CD14-positive monocyte (primary cell): Measurements from ENCODE around the gene TBC1D12. TPM values are rescaled to one million over a fixed set of nuclear protein-coding genes. Genes with fewer than 3 reads are reported as not detected.

Source experiments
- DNase-seq, 3 donors: peaks; one replicate each; pipeline ENCODE4 v3.0.0-alpha.2; 2011 to 2022
- H2AFZ ChIP-seq: 2 replicates; pipeline ENCODE4 v1.6.0; 2012; ENCODE audit warnings: mild to moderate bottlenecking, low read depth, low read length, inconsistent platforms; ENCODE audit not compliant: insufficient read depth, poor library complexity, severe bottlenecking
- H3K27ac ChIP-seq, 2 donors: 1 replicate in 1 of 2; 2 replicates in 1 of 2; pipeline ENCODE4 v1.5.1; 2012 to 2013; ENCODE audit warnings: low read length in 2 of 2, control low read depth in 1 of 2, inconsistent platforms in 1 of 2, low read depth in 1 of 2, mild to moderate bottlenecking in 1 of 2
- H3K27me3 ChIP-seq, 2 donors: one replicate each; pipeline versions ENCODE4 v1.6.0 to v1.6.1; 2011 to 2013; ENCODE audit warnings: low read length in 2 of 2; ENCODE audit not compliant: control insufficient read depth in 2 of 2, insufficient read depth in 2 of 2
- H3K36me3 ChIP-seq, 2 donors: replicated peaks in 1 of 2; 1 replicate in 1 of 2; 2 replicates in 1 of 2; pipeline versions ENCODE4 v1.5.1 to v1.6.1; 2012 to 2013; ENCODE audit warnings: low read length in 2 of 2, control low read depth in 1 of 2, inconsistent platforms in 1 of 2, mild to moderate bottlenecking in 1 of 2; ENCODE audit not compliant: insufficient read depth in 2 of 2, control insufficient read depth in 1 of 2
- H3K4me1 ChIP-seq, 2 donors: 1 replicate in 1 of 2; 2 replicates in 1 of 2; pipeline versions ENCODE4 v1.5.1 to v1.6.1; 2012 to 2013; ENCODE audit warnings: low read length in 2 of 2, control low read depth in 1 of 2, inconsistent platforms in 1 of 2, mild to moderate bottlenecking in 1 of 2, moderate library complexity in 1 of 2; ENCODE audit not compliant: insufficient read depth in 2 of 2, control insufficient read depth in 1 of 2
- H3K4me2 ChIP-seq: replicated peaks from 2 replicates; pipeline ENCODE3; 2012; ENCODE audit warnings: low read length, moderate library complexity, mild to moderate bottlenecking; ENCODE audit not compliant: poor library complexity, severe bottlenecking; ENCODE audit errors: extremely low read depth
- H3K4me3 ChIP-seq, 3 experiments: fragments of 200-600 bp in 1 of 3; sonication (generic) in 1 of 3; replicated peaks in 1 of 3; 1 replicate in 2 of 3; 2 replicates in 1 of 3; pipeline ENCODE4 v1.5.1; 2011 to 2013; ENCODE audit warnings: low read length in 3 of 3, mild to moderate bottlenecking in 3 of 3, control low read depth in 2 of 3, low read depth in 2 of 3, inconsistent platforms in 1 of 3, moderate library complexity in 1 of 3
- H3K79me2 ChIP-seq: 2 replicates; pipeline ENCODE4 v1.6.0; 2012; ENCODE audit warnings: mild to moderate bottlenecking, control low read depth, inconsistent platforms, low read length, moderate library complexity; ENCODE audit not compliant: insufficient read depth
- H3K9ac ChIP-seq: 2 replicates; pipeline ENCODE4 v1.6.0; 2017; ENCODE audit warnings: low read length, mild to moderate bottlenecking; ENCODE audit not compliant: insufficient read depth, poor library complexity, severe bottlenecking
- H3K9me3 ChIP-seq, 2 donors: replicated peaks in 1 of 2; 1 replicate in 1 of 2; 2 replicates in 1 of 2; pipeline versions ENCODE4 v1.5.1 to v1.6.1; 2012 to 2013; ENCODE audit warnings: low read length in 2 of 2, control low read depth in 1 of 2; ENCODE audit not compliant: control insufficient read depth in 1 of 2, insufficient read depth in 1 of 2
- H4K20me1 ChIP-seq: 2 replicates; pipeline ENCODE4 v1.6.0; 2012; ENCODE audit warnings: mild to moderate bottlenecking, low read length, control low read depth, moderate library complexity; ENCODE audit not compliant: insufficient read depth
- H3K27ac Mint-ChIP-seq, 7 donors: one replicate each; pipeline ENCODE4 v1.8.0; 2020; ENCODE audit warnings: mild to moderate bottlenecking in 7 of 7, mixed read lengths in 7 of 7, moderate library complexity in 6 of 7, inconsistent platforms in 2 of 7
- H3K27me3 Mint-ChIP-seq, 3 donors: one replicate each; pipeline ENCODE4 v1.8.0; 2021 to 2022; ENCODE audit warnings: low read depth in 3 of 3, mild to moderate bottlenecking in 3 of 3, mixed read lengths in 3 of 3, moderate library complexity in 3 of 3, inconsistent platforms in 1 of 3
- H3K36me3 Mint-ChIP-seq, 2 donors: one replicate each; pipeline ENCODE4 v1.8.0; 2020; ENCODE audit warnings: mixed read lengths in 2 of 2, inconsistent platforms in 1 of 2, mild to moderate bottlenecking in 1 of 2
- H3K4me1 Mint-ChIP-seq: one replicate; pipeline ENCODE4 v1.8.0; 2020; ENCODE audit warnings: mild to moderate bottlenecking, mixed read lengths
- H3K4me3 Mint-ChIP-seq, 2 donors: one replicate each; pipeline ENCODE4 v1.8.0; 2020; ENCODE audit warnings: mild to moderate bottlenecking in 2 of 2, mixed read lengths in 2 of 2, moderate library complexity in 1 of 2
- H3K9me3 Mint-ChIP-seq, 7 donors: one replicate each; pipeline ENCODE4 v1.8.0; 2020 to 2022; ENCODE audit warnings: mixed read lengths in 7 of 7, mild to moderate bottlenecking in 6 of 7, moderate library complexity in 6 of 7, inconsistent platforms in 2 of 7
- WGBS: methylation state at CpG from one replicate; pipeline ENCODE4 v1.1.5; 2013; ENCODE audit warnings: missing lambda C conversion rate; ENCODE audit not compliant: insufficient coverage; 5-methylcytosine and 5-hydroxymethylcytosine counted together
- intact Hi-C, 2 donors: fragments of 100-400 bp; cut with micrococcal nuclease; formaldehyde crosslinking; loops; one replicate each; pipeline versions ENCODE4 v1.15.0 to v1.15.1; 2023
- polyA plus RNA-seq, 3 donors: library from polyadenylated mRNA; depleted of rRNA in 1 of 3; unstranded in 2 of 3; stranded (reverse) in 1 of 3; fragments of 300-500 nt in 2 of 3; fragments of >200 nt in 1 of 3; fragmentation: Illumina TruSeq in 2 of 3; gene quantifications; 1 replicate in 2 of 3; 2 replicates in 1 of 3; pipeline ENCODE4 v1.2.3, GENCODE V29; 2012 to 2021
- TF ChIP-seq, protein P1 (sequence below): fragments of 200-600 bp; IDR thresholded peaks from one replicate; pipeline ENCODE4 v1.8.0; 2022; ENCODE audit warnings: antibody characterized with exemption, mild to moderate bottlenecking

TBC1D12 gene
- polyA plus RNA-seq, 3 donors: 3.1 to 10.5 (median 3.4) TPM

DNA sequence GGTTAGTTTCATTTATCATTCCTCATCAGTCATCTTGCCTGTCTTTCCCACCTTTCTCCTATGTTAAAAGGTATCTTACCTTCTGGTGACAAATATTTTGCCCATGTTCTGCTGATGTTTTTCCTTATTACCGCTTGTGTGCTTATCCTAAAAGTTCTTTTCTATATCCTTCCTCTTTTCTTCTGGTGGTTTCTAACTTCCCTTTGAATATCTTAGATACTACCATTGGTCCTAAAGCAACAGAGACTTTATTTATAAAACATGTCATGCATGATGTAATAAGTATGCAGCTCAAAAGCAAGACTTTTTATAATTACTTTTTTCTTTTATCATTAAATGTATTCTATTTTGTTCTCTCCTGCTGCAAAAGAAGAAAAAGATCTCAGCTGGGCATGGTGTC, 24.8 kb downstream of the TBC1D12 start:
- no peaks in the 10 kb centered on the region for H3K27me3 ChIP-seq
- H3K27ac Mint-ChIP-seq: peak overlapping the region in 2 of 7 donors; percentile 14 to 47
- H3K4me3 Mint-ChIP-seq: peak overlapping the region in 1 of 2 donors; percentile 44
- intact Hi-C loops: no loop called here
- peaks cover 7 to 10% of the 10 kb centered on the region in 2 donors for H3K9me3 ChIP-seq
- WGBS: no CpG with 5 or more reads among the region's 1 CpG
- DNase-seq: peak; percentile 6 to 11 (median 8)
- no peak overlapping the region for H3K4me3 ChIP-seq
- H2AFZ ChIP-seq: no peak overlapping the region
- peak overlapping the region; percentile 23 for H3K4me2 ChIP-seq
- no peak overlapping the region for H3K27ac ChIP-seq
- H3K36me3 Mint-ChIP-seq: no peaks in the 10 kb centered on the region
- TF ChIP-seq, protein P1, sequence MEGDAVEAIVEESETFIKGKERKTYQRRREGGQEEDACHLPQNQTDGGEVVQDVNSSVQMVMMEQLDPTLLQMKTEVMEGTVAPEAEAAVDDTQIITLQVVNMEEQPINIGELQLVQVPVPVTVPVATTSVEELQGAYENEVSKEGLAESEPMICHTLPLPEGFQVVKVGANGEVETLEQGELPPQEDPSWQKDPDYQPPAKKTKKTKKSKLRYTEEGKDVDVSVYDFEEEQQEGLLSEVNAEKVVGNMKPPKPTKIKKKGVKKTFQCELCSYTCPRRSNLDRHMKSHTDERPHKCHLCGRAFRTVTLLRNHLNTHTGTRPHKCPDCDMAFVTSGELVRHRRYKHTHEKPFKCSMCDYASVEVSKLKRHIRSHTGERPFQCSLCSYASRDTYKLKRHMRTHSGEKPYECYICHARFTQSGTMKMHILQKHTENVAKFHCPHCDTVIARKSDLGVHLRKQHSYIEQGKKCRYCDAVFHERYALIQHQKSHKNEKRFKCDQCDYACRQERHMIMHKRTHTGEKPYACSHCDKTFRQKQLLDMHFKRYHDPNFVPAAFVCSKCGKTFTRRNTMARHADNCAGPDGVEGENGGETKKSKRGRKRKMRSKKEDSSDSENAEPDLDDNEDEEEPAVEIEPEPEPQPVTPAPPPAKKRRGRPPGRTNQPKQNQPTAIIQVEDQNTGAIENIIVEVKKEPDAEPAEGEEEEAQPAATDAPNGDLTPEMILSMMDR: no peak
- peaks cover 92% of the 10 kb centered on the region for H4K20me1 ChIP-seq
- H3K4me1 ChIP-seq: peaks cover 11 to 17% of the 10 kb centered on the region in 2 donors
- peaks cover 11% of the 10 kb centered on the region for H3K4me1 Mint-ChIP-seq
- no peaks in the 10 kb centered on the region for H3K36me3 ChIP-seq
- H3K27me3 Mint-ChIP-seq: peaks cover 0 to 5% (median 0%) of the 10 kb centered on the region in 3 donors
- H3K9me3 Mint-ChIP-seq: peaks cover 3 to 21% (median 15%) of the 10 kb centered on the region in 7 donors
- peaks cover 41% of the 10 kb centered on the region for H3K79me2 ChIP-seq
- H3K9ac ChIP-seq: no peak overlapping the region

DNA sequence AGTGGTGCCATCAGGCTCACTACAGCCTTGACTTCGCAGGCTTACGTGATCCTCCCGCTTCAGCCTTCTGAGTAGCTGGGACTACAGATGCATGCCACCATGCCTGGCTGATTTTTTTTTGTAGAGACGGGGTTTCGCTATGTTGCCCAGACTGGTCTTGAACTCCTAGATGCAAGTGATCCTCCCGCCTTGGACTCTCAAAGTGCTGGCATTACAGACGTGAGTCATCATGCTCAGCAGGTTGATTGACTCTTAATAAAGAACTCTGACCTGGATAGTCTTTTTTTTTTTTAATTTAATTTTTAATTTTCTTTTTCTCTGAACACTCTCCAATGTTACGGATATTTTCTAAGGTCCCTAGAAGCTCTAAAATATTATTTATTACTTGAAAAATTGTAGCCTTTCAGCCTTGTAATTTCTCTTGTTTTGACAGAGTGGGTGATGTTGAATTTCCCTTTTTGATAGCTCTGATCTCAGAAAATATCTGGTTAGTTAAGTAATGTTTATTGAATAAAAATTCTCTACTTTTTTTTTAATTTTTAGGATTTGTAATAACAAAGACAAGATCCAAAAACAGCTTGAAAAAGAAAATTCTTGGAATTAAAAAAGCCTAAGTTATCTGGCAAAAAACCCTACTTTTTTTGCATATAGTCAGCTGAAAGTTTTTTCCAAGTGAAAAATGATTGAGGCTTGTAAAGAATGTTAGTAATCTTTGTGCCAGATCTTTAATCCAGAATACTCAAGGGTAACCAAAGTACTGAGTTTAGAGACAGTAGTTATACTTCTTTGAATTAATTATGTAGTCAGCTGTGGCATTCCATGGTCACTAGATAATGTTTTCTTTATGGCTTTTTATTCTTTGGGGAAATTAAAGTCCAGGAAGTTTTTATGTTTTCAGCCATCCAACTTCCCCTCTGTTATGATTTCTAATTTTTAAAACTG, 26.7 kb downstream of the TBC1D12 start:
- Histone ChIP-seq H4K20me1 (peaks cover 90% of the 10 kb centered on the region), H3K4me3 (no peak overlapping the region), H3K4me1 (peaks cover 11 to 17% of the 10 kb centered on the region in 2 donors), H3K36me3 (no peaks in the 10 kb centered on the region), H3K27ac (no peak overlapping the region), H3K27me3 (no peaks in the 10 kb centered on the region), H3K9me3 (peaks cover 7 to 10% of the 10 kb centered on the region in 2 donors), H2AFZ (no peak overlapping the region), H3K4me2 (no peak overlapping the region), H3K79me2 (peaks cover 27% of the 10 kb centered on the region), H3K9ac (no peak overlapping the region)
- H3K4me3 Mint-ChIP-seq: no peak overlapping the region
- TF ChIP-seq, protein P1: no peak
- H3K36me3 Mint-ChIP-seq: no peaks in the 10 kb centered on the region
- DNase-seq: no peak
- H3K4me1 Mint-ChIP-seq: peaks cover 11% of the 10 kb centered on the region
- WGBS: 90% methylated on average over 6 of the region's 8 CpGs
- intact Hi-C loops: no loop called here
- no peak overlapping the region for H3K27ac Mint-ChIP-seq
- peaks cover 3 to 21% (median 15%) of the 10 kb centered on the region in 7 donors for H3K9me3 Mint-ChIP-seq
- H3K27me3 Mint-ChIP-seq: peaks cover 0 to 5% (median 0%) of the 10 kb centered on the region in 3 donors
